SK-N-MC (cell line): ENCODE results near the gene B3GALT4.

ENCODE experiments used
- DNase-seq: peaks from one replicate; pipeline ENCODE4 v3.0.0-alpha.2; 2011; ENCODE audit warnings: low read depth, low spot score
- H3K27ac ChIP-seq: fragments of 200-600 bp; sonication (generic); 2 replicates; pipeline ENCODE4 v1.5.1; 2016; ENCODE audit warnings: mixed run types
- H3K36me3 ChIP-seq: fragments of 200-600 bp; sonication (generic); 2 replicates; pipeline ENCODE4 v1.6.1; 2017; ENCODE audit warnings: antibody characterized with exemption, low read length, mixed read lengths; ENCODE audit not compliant: insufficient read depth
- H3K4me3 ChIP-seq: fragments of 200-600 bp; sonication (generic); 2 replicates; pipeline ENCODE4 v1.5.1; 2016
- H3K9ac ChIP-seq: fragments of 200-600 bp; sonication (generic); 2 replicates; pipeline ENCODE4 v1.8.0; 2017; ENCODE audit warnings: mixed run types, mixed read lengths; ENCODE audit not compliant: insufficient read length
- H3K9me3 ChIP-seq: fragments of 200-600 bp; sonication (generic); 2 replicates; pipeline ENCODE4 v1.6.1; 2017; ENCODE audit warnings: low read depth, mild to moderate bottlenecking, antibody characterized with exemption, low read length, moderate library complexity, mixed read lengths
- EZH2 ChIP-seq: fragments of 200-600 bp; sonication (generic); IDR thresholded peaks from one replicate; pipeline ENCODE4 v1.6.1; 2017; ENCODE audit warnings: antibody characterized with exemption
- FOXP2 ChIP-seq: optimal IDR thresholded peaks from 2 replicates; pipeline ENCODE3; 2011; ENCODE audit warnings: mild to moderate bottlenecking, moderate library complexity; ENCODE audit not compliant: insufficient read depth; ENCODE audit errors: extremely low read length, control extremely low read depth
- POLR2AphosphoS5 ChIP-seq: IDR thresholded peaks from 2 replicates; pipeline ENCODE4 v1.6.1; 2012; ENCODE audit warnings: mild to moderate bottlenecking, low read depth, low read length, borderline replicate concordance

The B3GALT4 gene

DNA sequence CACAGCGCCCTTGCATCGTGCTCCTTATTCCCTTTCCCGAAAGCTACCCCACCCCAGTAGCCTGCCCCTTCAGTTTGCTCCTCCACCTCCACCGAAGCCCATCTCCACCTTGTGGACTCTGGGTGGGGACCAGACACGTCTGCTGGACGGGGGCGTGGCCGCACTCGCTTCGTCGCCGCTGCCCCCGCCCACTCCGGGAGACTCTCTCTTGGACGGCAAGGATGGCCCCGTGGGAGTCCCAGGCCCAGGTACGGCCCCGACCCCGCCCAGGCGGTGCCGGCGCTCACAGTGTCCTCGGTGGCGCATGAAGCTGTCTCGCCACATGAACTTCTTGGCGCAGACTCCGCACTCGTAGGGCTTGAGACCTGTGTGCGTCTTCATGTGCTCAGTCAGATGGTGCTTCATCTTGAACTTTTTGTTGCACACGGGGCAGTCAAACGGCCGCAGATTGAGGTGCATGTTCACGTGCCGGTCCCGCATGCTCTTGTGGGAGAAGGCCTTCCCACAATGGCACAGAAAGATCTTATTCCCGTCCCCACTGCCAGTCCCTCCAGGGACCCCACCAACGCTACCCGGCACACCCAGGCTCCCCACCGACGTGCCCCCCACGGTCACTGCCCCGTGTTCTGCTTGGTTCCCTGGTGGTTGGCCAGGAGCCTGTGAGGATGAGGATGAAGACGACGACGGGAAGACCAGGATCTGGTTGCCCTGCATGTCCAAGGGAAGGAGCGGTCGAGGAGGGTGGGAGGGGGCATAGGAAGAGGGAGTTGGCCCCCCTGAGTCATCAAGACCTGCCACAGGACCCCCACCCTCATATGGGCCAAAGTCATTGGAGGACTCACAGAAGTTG is 38.2 kb downstream of the B3GALT4 start:
- H3K9me3 ChIP-seq = no peaks in the 10 kb centered on the region
- H3K36me3 ChIP-seq = peaks cover 20% of the 10 kb centered on the region
- TF ChIP-seq FOXP2 (no peak), POLR2AphosphoS5 (no peak; the same call in 1 of the 2 replicates), EZH2 (no peak)
- DNase-seq = no peak
- no peak overlapping the region for H3K9ac ChIP-seq
- no peak overlapping the region for H3K27ac ChIP-seq
- peak overlapping the region; percentile 96 for H3K4me3 ChIP-seq

DNA sequence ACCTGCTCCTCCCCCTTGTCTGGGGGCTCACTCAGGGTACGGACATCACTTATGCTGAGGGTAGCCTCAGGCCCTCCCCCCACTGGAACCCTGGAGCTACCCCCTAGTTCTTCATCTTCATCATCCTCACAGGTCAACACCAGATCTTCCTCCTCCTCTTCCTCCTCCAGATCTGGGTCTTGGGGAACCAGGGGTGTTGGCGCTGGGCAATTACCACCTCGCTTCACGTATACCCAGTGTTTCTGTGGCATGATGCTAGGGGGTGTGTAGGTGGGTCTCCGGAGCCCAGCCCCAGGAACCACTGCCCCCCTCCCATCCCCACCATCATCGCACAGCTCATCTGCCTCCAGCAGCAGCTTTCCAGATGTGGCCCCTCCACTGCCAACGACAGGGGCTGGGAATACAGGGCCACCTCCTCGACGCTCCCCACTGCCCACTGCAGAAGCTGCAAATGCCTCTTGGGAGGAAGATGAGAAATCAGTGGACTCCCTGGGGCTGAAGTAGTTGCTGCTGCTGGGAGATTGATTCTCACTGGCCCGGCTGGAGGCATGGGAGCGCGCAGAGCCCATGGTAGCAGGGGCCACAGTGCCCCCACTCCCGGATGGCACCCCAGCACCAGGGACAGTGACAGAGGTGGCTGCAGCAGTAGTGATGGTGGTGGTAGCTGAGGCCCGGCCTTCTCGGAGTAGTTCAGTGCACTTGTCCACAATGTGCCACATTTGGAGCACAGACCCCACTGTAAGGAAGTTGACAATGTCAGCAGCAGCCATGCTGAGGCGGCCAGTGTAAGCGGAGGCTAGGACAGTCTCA is 39.1 kb downstream of the B3GALT4 start:
- TF ChIP-seq EZH2 (no peak), POLR2AphosphoS5 (no peak), FOXP2 (no peak)
- DNase-seq = no peak
- peaks cover 28% of the 10 kb centered on the region for H3K36me3 ChIP-seq
- H3K4me3 ChIP-seq = no peak overlapping the region
- H3K9me3 ChIP-seq = no peaks in the 10 kb centered on the region
- H3K9ac ChIP-seq = no peak overlapping the region
- no peak overlapping the region for H3K27ac ChIP-seq

DNA sequence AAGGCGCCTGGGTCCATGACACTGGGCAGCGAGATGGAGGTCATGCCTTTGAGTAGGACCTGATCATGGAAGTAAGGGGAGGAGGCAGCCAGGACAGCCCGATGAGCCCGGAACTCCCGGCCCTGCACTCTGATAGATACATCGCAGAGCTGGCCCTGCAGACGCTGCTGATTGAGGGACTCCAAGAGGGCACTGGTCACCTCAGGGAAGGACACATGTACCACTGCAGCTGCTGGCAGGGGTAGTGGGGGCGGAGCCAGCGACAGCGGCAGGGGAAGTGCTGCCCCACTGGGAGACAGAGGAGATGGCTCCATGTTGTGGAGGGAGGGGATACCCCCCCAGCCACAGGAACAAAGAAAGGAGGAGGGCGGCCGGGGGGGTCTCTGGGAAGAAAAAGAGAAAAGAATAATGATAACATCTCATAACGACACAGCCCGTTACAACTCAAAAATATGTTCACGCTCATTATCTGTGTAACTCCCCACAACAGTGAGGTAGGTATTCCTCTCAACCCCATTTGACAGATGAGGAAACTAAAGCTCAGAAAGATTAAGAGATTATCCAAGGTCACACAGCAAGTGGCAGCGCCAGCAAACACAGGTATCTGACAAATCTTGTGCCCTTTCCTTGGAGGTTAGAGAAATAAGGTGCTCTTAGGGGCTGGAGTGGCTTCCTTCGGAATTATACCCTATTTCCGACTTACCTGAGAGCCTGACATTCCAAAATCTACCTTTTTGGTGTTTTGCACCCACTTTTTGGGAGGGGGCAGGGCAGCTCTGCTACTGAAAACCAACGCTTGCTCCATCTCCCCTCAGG is 39.9 kb downstream of the B3GALT4 start:
- peak overlapping the region; percentile 92 for H3K4me3 ChIP-seq
- H3K36me3 ChIP-seq = peaks cover 33% of the 10 kb centered on the region
- peak overlapping the region; percentile 54; the same call in 1 of the 2 replicates for H3K27ac ChIP-seq

DNA sequence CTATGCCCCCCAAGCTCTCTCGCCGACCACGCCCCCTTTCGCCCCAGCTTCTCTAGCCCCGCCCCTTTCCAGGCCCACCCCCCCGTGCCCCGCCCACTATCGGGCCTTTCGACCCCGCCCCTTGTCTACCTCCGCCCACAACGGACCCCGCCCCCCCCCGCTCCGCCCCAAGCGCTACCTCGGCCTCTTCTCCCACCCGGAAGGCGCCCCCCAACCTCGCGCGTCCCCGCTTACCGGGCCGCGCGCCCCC is 40.4 kb downstream of the B3GALT4 start:
- Histone ChIP-seq H3K9me3 (no peaks in the 10 kb centered on the region), H3K9ac (no peak overlapping the region), H3K36me3 (peaks cover 33% of the 10 kb centered on the region), H3K4me3 (peak overlapping the region; percentile 92), H3K27ac (0 out of 2 replicates have a peak overlapping the region, but pooled peaks have one; percentile 88)
- DNase-seq = no peak
- TF ChIP-seq FOXP2 = no peak
- no peak for TF ChIP-seq POLR2AphosphoS5
- no peak for TF ChIP-seq EZH2

More for the DNA sequence above, 39.9 kb downstream of the B3GALT4 start:
- TF ChIP-seq POLR2AphosphoS5 (no peak), FOXP2 (no peak)
- H3K9me3 ChIP-seq = no peaks in the 10 kb centered on the region
- no peak overlapping the region for H3K9ac ChIP-seq
- no peak for DNase-seq

DNA sequence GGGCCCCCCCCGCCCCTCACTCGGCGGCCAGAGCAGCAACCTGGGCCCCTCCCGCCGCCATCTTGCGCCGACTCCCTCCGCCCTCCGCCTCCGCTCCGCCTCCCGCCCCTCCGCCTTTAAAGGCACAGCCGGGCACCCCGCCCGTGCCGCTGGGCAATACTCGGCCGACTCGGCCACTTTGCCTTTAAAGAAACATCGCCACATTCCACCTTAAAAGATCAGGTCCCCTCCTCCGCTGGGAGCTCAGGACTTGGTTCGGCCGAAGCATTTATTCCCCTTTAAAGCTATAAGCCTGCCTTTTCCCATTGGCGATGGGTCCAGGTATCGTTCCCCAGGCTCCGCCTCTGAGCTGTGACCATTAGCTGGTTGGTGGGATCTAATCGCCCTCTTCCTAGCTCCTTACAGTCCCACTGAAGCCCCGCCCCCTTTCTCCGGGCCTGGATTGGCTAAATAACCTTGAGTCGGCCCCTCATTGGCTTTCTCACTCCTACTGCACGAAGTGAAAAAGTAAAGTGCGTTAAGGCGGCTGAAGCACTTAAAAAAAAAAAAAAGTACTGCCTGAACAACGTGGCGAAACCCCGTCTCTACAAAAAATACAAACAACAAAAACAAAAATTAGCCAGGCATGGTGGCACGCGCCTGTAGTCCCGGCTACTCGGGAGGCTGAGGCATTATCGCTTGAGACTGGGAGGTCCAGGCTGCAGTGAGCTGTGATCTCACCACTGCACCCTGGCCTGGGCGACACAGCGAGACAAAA is 40.9 kb downstream of the B3GALT4 start, which contains the start of gene ZBTB22:
Gene ZBTB22, minus strand, starts transcription at position 76 of the 757 bp plus-strand sequence. CDS start 828 bp downstream, outside the sequence.
- peaks cover 33% of the 10 kb centered on the region for H3K36me3 ChIP-seq

DNA sequence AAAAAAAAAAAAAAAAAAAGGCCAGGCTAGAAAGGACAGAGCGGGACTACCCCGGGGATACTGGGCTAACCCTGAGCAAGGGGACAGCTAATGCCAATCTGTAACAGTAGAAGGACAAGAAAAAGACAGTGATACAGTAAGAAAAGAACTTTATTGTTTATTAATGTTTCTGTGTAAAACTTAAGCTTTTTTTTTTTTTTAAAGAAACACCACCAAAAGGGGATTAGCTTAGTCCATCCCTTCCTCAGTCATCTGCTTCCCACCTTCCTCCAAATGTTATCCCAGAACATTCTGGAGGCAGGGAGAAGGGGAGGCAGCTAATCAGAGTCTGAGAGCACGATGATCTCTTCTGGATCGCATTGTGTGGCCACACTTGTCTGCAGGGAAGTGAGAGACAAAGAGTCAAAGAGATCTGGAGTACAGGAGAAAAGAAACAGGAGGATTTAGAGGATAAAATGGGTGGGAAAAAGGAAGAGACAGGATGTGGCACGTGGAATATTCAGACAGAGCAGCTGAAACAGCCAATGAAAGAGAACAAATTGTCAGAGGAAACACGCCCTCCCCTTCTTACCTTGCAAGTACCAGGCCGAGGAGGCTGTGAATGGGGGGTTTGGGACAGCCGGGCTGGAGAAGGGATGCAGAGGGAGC is 41.6 kb downstream of the B3GALT4 start:
- H3K9ac ChIP-seq = peak overlapping the region; percentile 34
- H3K9me3 ChIP-seq = no peaks in the 10 kb centered on the region
- peak overlapping the region; percentile 76; the same call in 1 of the 2 replicates for H3K27ac ChIP-seq
- H3K36me3 ChIP-seq = peaks cover 33% of the 10 kb centered on the region
- H3K4me3 ChIP-seq = peak overlapping the region; percentile 92
- TF ChIP-seq EZH2 (no peak), FOXP2 (no peak), POLR2AphosphoS5 (no peak)
- no peak for DNase-seq

More for the DNA sequence above, 40.9 kb downstream of the B3GALT4 start, which contains the start of gene ZBTB22:
- Histone ChIP-seq H3K4me3 (peak within 1 kb of the TSS; percentile 92), H3K27ac (peak within 1 kb of the TSS; percentile 88), H3K9me3 (no peaks in the 10 kb centered on the region), H3K9ac (peak within 1 kb of the TSS; percentile 67)
- peak; percentile 99 for DNase-seq
- peak; percentile 76 for TF ChIP-seq POLR2AphosphoS5
- no peak for TF ChIP-seq FOXP2
- TF ChIP-seq EZH2 = no peak

DNA sequence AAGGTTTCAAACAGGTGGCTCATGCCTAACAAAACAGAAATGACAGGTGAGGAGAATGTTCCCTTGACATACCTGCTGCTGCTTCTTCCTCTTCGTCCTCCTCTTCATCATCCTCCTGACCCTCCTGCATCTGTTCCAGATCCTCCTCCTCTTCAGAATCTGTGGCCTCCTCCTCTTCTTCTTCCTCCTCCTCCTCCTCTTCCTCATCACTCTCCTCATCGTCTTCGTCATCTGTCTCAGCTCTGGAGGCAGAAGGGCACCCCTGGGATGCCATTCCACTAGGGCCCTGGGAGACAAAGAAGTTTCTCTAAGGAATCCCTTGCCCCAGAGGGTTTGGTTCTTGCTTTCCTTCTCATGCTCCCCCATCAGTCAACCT is 43.0 kb downstream of the B3GALT4 start:
- no peak overlapping the region for H3K9ac ChIP-seq
- no peaks in the 10 kb centered on the region for H3K9me3 ChIP-seq
- TF ChIP-seq FOXP2 = no peak
- no peak overlapping the region for H3K4me3 ChIP-seq
- no peak overlapping the region for H3K27ac ChIP-seq
- no peak for DNase-seq
- peaks cover 33% of the 10 kb centered on the region for H3K36me3 ChIP-seq
